Activated T-cell treated with anti-CD3 and anti-CD28 coated beads for 24 hours (primary cell): ENCODE measurements around the gene SPIRE2.
"Not testable (repeated sequence)": the region's sequence is repeated elsewhere in the genome, so short reads cannot be mapped to it uniquely, and the experiment has no call there.

Experiments
- DNase-seq: peaks from one replicate; pipeline ENCODE4 v3.0.0-alpha.2; 2020; ENCODE audit warnings: low read depth

SPIRE2 gene

DNA sequence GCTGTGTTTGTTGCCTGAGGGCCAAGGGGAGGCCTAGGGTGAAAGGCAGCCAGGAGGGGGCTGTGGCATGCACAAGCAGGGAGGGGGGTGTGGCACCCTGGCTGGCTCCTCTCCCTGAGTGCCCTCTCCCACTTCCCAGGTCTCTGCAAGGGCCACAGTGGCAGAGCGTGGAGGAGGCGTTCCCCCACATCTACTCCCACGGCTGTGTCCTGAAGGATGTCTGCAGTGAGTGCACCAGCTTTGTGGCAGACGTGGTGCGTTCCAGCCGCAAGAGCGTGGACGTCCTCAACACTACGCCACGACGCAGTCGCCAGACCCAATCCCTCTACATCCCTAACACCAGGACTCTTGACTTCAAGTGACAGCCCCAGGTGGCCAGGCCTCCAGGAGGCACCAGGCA, 41.6 kb downstream of the SPIRE2 start:
- DNase-seq, result no peak

DNA sequence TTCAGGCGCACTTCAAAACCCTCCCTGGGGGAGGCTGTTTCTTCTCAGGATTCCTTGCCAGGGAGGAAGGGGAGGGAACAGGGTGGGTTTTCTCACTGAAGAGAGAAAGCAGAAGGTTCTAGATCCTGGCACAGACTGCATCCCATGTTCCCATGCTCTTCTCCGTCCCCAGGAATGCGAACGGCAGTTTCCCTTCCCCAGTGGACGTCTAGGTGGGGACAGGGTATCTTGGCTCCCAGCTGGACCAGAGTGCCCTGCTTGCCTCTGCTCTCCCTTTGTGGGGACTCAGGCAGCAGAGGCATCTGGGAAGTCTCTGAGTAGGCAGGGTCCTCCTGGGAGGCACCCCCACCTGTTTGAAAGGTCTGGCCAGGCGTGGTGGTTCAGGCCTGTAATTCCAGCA, 42.2 kb downstream of the SPIRE2 start:
- no peak for DNase-seq

DNA sequence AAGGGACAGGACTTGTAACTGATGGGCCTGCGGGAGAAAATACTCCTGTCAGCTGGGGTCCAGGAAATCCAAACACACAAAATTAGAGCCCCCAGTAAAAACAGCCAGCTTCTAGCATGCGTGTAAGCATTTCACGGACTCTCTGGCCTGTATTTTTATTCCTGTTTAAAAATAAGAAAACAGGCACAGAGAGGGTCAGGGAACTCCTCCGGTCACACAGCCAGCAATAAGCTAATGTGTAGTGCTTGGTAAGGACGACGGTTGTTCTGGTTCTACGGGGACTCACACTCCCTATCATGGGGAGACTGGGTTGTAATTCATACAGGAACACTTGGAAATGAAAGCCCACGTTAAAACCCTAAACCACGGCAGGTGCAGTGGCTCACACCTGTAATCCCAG, 43.6 kb downstream of the SPIRE2 start:
- no peak for DNase-seq

DNA sequence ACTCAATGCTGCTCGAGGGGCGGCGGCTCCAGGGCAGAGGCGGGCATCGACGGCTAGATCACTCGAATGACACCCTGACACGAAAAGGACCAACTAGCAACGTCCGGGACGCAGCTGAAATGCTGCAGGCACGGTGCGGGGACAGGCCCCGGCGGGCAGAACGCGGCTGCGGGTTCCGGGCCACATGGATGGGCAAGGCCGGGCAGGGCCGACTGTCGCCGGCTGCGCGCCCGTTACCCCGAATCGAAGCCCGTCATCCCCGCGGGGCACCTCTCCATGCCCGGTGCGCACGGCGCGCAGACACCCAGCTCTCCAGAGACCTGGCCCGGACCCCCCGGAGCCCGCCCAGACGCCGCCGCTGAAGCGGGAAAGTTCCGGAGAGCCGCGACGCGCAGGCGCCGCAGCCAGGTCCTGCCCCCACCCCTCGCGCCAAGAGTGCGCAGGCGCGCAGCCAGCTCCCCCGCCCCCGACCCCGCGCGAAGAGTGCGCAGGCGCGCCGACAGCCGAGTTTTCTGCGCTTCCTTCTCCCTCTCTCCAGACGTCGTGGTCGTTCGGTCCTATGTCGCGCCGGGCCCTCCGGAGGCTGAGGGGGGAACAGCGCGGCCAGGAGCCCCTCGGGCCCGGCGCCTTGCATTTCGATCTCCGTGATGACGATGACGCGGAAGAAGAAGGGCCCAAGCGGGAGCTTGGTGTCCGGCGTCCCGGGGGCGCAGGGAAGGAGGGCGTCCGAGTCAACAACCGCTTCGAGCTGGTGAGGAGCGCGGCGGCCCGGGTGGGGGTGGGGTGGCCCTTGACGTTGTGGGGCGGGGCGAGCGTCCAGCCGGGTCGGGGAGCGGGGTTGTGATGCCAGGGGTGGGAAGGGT, 45.1 kb downstream of the SPIRE2 start, which contains the start of gene TCF25:
TCF25 (plus strand) TSS at position 484 of the 863 bp plus-strand sequence; CDS start at position 560, 76 bp downstream.
- peak; percentile 83 for DNase-seq

DNA sequence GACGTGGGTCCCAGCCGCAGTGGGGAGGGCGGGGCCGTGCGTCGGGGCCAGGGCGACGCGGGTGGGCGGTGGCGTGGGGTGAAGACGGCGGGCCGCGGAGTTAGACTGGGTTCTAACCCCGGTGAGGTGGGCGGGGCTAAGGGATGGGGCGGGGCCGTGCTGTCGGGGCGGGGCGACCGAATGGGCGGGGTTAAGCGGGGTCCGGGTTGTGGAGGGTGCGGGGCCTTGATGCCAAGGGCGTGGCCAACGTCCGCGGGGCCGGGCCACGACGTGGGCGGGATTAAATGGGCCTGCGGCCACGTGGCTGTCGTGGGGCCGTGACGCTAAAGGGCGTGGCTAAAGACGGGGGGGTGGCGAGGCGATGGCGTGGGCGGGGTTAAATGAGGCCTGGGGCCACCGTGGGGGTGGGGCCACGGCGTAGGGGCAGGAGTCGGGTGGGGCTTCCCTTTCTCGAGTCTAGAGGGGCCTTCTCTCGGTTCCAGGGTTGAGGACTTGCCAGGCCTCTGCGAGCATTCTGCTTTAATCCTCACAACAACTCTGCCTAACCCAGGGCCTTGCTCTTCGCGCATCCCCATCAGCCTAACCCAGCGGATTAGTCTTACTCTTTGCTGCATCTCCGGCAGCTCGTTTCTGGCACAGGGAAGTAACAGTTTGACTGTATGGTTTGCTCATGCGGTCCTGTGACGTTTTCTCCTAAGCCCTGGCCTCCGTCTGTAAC, 45.9 kb downstream of the SPIRE2 start:
- peak; percentile 94 for DNase-seq

DNA sequence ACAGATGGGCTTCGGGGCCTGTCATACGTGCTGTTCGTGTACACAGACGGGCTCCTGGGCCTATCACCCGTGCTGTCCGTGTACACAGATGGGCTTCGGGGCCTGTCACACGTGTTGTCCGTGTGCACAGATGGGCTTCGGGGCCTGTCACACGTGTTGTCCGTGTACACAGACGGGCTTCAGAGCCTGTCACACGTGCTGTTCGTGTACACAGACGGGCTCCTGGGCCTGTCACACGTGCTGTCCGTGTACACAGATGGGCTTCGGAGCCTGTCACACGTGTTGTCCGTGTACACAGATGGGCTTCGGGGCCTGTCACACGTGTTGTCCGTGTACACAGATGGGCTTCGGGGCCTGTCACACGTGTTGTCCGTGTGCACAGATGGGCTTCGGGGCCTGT, 50.8 kb downstream of the SPIRE2 start:
- DNase-seq, result not testable (repeated sequence)

DNA sequence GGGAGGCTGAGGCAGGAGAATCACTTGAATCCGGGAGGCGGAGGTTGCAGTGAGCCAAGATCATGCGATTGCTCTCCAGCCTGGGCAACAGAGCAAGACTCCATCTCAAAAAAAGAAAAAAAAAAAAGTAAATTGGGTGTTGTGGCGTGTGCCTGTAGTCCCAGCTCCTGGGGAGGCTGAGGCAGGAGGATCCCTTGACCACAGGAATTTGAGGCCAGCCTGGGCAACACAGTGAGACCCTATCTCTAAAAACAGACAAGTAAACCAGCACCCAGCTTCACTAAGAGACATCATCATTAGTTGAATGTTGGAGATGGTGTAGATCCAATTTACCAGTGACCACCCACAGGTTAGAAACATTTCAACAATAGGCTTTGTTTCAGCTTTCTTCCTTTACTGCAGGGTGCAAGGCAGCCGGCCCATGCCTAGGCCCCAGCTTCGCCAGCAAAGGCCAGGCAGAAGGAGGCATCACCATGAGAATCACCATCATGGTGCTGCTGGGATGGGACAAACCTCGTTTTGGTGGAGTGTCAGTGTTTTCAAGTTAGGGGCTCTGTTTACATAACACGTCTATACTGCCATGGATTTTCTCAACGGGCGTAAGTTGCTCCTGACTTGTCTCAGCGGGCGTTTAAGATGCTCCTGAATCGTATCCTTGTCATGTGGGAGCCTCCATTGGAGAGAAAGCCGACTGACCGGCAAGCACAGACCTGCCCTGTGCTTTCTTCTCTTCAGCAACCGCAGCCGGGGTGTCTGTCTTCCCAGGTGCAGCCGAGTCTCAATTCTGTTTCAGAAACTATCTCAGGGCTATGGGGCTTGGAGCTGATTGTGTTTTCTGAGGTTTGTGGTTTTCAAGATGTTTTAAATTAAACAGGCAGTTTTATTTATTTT, 52.4 kb downstream of the SPIRE2 start:
- no peak for DNase-seq

DNA sequence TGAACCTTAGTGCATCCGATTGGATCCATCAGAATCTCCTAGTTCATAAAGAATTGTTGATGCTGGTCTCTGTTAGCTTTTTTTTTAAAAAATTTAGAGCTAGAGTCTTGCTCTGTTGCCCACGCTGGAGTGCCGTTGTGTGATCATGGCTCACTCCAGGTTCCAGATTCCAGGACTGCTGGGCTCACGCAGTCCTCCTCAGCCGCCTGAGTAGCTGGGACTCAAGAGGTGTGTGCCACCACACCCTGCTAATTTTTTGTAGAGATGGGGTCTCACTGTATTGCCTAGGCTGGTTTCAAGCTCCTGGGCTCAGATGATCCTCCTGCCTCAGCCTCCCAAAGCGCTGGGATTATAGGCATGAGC, 53.1 kb downstream of the SPIRE2 start:
- DNase-seq, result no peak

DNA sequence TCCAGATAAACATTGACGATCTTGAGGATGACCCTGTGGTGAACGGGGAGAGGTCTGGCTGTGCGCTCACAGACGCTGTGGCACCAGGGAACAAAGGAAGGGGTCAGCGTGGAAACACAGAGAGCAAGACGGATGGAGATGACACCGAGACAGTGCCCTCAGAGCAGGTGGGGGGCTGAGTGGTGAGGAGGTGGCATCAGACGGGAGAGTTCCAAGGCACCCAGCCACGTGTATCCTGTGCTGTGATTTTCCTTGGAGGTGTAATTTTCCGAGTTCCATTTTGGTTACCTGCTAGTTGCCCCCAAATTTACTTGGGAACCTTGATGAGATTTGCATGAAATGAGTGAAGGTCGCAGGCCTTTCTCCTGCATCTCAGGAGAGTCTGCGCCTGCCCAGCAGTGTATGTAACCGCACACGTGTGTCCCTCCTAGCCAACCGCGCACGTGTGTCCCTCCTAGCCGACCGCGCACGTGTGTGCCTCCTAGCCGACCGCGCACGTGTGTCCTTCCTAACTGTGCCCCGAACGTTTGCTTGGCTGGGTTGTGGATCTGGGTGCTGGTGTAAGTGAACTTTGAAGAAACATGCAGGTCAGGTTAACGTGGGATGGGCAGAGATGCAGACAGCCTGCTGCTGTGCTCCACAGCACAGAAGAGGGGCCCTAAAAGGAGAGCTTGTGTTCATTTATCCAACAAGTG, 55.2 kb downstream of the SPIRE2 start:
- no peak for DNase-seq

DNA sequence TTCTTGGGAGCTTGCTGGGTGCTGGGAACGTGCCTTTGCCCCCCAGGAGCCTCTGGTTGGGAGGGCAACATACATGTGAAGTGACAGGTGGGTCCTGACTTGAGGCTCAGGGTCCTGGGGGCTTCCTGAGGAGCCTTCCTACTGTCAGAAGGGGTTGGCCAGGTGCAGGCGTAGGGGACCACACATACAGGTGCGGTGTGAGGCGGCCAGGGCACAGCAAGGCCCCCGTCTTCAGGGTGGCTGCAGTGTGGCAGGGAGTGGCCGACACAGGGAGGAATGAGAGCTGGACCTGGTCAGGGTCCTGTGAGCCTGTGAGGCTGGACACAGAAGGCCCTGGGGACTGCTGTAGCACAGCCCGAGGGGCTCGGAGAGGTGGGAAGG, 55.8 kb downstream of the SPIRE2 start:
- DNase-seq, result no peak

DNA sequence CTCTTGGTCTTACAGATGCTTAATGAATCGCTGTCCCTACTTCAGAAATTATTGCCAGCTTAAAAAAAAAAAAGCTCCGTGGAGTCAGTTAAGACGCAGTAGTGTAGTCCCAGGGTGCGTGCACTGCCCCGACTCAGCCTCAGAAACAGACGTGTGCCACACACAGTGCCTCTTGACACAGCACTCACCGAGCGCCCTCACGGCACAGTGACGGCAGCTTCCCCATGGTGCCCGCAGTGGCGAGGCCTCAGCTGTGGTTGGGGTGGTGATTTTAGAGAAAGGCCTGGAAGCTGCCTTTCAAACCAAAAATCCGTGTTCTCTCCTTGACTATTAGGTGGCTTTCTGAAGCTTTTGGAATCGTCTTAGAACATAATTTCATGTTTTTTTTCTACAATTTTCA, 59.0 kb downstream of the SPIRE2 start:
- DNase-seq, result no peak

DNA sequence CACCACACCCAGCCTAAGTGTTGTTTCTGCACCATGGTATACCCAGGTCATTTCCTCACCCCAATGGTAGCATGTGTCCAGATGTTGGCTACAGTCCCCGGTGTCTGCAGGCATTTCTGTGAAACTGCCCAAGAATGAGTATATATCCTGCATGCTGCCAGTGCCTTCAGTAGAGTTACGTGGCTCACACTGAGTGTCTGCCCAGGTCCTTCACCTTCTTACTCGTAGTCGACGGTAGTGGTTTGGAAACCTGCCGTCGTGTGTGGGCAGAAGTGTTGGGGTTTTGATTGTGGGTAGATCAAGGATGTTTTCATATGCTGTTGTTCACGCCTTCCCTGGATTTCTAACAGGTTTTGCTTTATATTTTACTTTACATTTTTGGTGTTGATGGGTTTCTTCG, 61.9 kb downstream of the SPIRE2 start:
- DNase-seq, result peak; percentile 17

DNA sequence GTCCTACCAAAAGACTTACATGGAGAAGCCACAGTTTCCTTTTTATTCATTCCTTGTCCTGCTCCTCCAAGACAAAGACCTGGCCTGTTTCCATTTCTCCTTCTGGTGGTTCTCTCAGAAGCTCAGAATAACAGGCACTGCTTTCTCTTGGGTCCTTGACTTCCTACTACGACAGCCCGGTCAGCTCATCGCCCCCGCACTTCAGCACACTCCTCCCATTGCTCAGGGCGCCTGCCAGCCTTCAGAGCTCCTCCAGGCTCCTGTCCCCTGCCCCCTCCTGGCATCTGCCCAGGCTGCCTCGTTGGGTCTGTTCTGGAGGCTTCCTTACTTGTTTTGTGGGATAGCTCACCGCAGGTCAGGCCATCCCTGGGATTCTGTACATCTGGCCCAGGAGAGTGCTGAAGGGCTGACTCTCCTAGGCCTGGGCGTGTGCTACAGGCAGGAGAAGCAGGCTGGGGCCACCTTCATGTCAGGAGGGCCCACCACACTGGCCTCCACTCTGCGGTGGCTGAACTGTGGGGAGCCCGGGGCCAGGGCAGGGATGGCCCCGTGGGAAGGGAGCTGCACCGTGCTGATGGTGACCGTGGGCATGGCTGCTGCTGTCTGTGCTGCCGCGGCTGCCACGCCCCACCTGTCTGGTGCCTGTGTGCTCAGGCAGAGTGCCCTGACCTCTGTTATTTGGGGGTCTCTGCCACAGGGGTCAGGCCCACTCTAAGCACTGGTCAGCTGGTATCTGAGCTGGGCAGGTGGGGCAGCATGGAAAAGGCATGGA, 62.8 kb downstream of the SPIRE2 start:
- no peak for DNase-seq

DNA sequence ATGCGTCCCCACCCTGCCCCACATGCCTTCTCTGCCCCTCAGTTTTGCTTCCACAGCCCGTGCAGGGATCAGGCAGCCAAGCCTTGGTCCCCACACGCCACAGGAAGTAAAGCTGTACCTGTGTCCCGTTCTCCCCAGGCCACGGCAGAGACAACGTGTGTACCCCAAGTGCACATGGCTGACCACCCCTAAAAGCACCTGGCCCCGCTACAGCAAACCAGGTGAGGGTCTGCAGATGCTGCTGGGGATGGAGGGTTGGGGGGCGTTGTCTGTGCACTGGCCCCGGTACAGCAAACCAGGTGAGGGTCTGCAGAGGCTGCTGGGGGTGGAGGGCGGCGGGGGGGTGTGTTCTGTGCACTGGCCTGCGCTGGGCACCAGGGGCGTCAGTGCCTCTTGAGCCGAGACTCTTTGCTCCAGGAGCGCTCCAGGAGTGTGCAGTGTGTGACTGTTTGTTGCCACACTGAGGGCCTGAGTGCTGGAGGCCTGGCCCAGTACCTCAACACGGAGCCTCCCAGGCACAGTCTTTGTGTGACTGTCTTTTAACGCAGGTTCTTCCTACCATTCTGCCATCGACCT, 63.9 kb downstream of the SPIRE2 start:
- no peak for DNase-seq

DNA sequence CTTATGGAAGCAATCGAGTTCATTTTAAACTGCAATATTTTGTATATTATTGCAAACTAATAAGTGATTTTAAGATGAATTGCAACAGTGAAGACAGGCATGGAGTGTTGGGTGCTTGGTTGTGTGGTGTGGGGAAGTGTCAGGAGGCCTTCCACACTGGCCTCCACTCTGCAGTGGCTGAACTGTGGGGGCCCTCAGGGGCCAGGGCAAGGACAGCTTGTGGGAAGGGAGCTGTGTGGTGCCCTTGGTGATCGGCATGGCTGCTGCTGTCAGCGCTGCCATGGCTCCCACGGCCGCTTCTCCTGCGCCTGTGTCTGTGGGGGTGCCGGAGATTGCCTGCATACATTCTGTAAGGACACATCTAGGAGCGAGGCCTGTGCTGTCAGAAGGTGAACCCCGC, 64.4 kb downstream of the SPIRE2 start:
- DNase-seq, result no peak

DNA sequence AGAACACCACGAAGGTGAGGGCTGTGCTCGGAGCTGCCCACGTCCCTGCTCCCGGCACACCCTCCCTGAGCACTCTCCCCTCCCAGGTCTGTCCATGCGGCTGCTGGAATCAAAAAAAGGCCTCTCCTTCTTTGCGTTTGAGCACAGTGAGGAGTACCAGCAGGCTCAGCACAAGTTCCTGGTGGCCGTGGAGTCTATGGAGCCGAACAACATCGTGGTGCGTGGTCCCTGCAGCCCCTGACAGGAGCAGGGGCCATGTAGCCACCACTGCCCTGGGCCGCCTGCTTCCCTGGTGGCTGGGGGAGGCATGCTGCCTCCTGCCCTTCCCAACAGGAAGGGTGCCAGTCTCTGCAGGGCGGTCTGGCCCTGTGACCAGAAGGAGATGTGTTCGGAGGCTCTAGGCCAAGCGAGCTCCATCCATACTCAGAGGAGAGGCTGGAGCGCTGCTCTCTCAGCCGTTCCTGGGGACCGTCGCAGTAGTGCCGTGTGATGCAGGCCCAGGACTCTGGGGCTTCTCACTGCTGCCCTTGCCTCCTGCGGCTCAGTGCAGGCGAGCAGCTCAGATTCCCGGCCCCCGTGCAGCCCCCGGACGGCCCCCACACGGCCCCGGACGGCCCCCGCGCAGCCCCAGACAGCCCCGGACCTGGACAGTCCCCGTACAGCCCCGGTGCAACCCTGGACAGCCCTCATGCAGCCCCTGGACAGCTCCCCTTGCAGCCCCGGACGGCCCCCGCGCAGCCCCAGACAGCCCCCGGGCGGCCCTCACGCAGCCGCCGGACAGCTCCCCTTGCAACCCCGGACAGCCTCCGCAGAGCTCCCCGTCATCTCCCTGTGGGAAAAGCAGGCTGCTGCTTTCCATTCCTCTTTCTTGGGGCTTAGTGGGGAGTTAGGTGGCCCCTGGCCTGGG, 65.6 kb downstream of the SPIRE2 start:
- no peak for DNase-seq

DNA sequence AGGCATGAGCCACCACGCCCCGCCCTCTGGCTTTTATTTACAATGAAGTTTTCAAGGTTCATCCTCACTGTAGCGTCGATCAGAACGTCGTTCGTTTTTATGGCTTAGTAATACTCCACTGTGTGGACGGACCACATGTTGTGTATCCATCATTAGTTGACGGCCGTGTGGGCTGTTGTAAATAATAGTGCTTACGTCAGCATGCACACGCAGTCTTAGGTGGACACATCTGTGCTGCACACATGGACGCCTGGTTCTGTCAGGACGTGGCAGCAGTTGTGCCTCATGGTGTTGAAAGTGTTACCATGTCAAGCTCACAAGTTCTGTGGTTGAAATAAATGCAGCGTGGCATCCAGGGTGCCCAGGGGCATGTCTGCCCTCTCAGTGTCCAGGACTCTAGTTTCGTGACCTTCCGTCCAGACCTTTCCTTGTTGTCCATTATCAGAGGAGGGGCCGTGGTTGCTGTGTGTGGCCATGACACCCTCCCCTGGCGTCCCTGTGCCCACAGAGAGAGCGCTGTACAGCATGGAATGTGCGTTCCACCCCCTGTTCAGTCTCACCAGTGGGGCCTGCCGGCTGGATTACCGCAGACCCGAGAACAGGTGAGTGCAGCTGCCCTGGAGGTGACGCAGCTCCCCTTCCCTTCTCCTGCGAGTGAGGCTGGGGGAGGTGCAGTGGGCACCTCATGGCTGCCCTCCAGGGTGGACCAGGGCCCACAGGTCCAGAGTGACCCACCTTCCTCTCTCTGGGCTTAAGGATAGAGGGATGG, 67.4 kb downstream of the SPIRE2 start:
- no peak for DNase-seq

DNA sequence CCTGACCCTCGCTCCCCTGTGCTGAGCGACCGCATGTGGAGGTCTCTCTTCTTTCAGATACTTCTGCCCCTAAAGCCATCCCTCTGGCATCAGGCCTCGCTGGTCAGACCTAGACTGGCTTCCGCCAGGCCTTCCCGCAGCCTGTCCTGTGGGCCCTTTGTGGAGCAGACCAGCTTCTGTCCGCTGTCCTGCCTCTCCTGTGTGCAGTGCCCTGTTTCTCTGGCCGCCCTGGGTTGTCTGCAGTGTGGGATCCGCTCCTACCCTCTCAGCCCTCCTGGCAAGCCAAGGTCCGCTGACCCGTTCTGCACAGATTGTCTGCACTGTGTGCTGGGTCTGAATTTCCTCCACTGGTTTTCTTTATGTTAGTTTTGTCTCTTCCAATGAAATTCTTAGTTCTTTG, 68.9 kb downstream of the SPIRE2 start:
- DNase-seq, result no peak
